ENCODE data around the gene POLD1.

GRCh38 chr19:50465000-50465399 is 80.9 kb downstream of the POLD1 start:
- TF ChIP-seq POLR2A (IDR thresholded peaks at IDR 0.05) (no peak), CTCF (IDR thresholded peaks at IDR 0.05) (no peak), EP300 (IDR thresholded peaks at IDR 0.05) (no peak)

Data from stomach (tissue), 4 donors.